HCT116 (cell line): Measurements from ENCODE around the gene EXOC6B.

Source experiments
- CTCF ChIP-seq, 3 experiments: fragments of 200-600 bp in 1 of 3; sonication (generic) in 1 of 3; IDR thresholded peaks in 2 of 3; conservative IDR thresholded peaks in 1 of 3; 2 replicates each; pipeline ENCODE4 v1.5.1; 2012 to 2017; ENCODE audit warnings: low read depth in 2 of 3, low read length in 2 of 3, antibody characterized with exemption in 1 of 3, borderline replicate concordance in 1 of 3, control low read depth in 1 of 3, mild to moderate bottlenecking in 1 of 3, mixed read lengths in 1 of 3, mixed run types in 1 of 3, moderate library complexity in 1 of 3; ENCODE audit not compliant: insufficient read depth in 1 of 3
- EZH2 ChIP-seq: fragments of 200-600 bp; sonication (generic); IDR thresholded peaks from 2 replicates; pipeline ENCODE4 v1.6.1; 2017; ENCODE audit warnings: antibody characterized with exemption, mixed run types
- POLR2A ChIP-seq: IDR thresholded peaks from 2 replicates; pipeline ENCODE4 v1.7.0; 2011; ENCODE audit warnings: borderline replicate concordance; ENCODE audit not compliant: insufficient read depth, insufficient read length; ENCODE audit errors: extremely low read depth
- RAD21 ChIP-seq: IDR thresholded peaks from 2 replicates; pipeline ENCODE4 v1.6.1; 2012; ENCODE audit warnings: low read depth, mild to moderate bottlenecking
- SP1 ChIP-seq: IDR thresholded peaks from 2 replicates; pipeline ENCODE4 v1.6.1; 2012; ENCODE audit warnings: low read depth
- YY1 ChIP-seq: IDR thresholded peaks from 2 replicates; pipeline ENCODE4 v1.6.1; 2011; ENCODE audit warnings: low read length, low read depth, moderate library complexity, mild to moderate bottlenecking; ENCODE audit not compliant: insufficient replicate concordance; ENCODE audit errors: extremely low read depth
- ZBTB33 ChIP-seq: IDR thresholded peaks from 2 replicates; pipeline ENCODE4 v1.6.1; 2011; ENCODE audit warnings: mild to moderate bottlenecking, low read length, moderate library complexity; ENCODE audit not compliant: insufficient replicate concordance; ENCODE audit errors: extremely low read depth

DNA sequence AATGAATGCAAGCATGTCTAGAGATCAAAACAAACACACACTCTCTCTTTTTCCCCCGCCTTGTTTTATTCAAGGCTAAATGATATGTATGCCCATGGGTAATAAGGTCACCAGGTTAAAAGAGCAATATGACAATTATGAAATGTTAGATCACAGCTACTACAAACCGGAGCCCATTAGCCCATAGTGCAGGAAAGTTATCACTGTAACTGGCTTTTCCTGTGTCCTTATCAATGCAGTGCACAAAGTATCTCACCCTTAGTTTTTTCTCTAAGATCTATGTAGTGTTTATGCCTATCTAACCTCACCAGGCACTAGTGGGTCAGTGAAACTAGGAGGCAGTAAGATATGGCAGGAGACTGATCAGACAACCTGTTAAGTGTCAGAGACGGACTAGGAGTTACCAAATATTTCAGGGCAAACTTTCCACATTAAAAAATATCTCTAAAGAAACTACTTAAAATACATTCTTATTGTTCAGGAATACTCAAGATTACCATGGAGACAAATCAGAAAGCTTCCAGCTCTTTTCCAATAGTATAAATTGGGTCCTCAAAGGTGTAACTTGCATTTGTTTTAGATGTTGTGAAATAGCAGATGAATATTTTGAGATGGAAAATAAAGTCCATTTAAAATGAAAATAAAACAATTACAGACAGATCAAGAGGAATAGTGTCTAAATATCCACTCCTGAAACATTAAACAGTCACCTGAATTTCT, 282.2 kb downstream of the EXOC6B start:
- no peak for TF ChIP-seq RAD21
- no peak for TF ChIP-seq ZBTB33
- no peak for TF ChIP-seq CTCF (IDR thresholded peaks at IDR 0.05 in 2 of 3, conservative IDR thresholded peaks at IDR 0.05 in 1 of 3; ENCODE audit: borderline replicate concordance in 1 of 3, insufficient read depth in 1 of 3, low read depth in 2 of 3, low read length in 2 of 3)
- TF ChIP-seq YY1, result no peak
- no peak for TF ChIP-seq SP1
- no peak for TF ChIP-seq EZH2
- no peak for TF ChIP-seq POLR2A
